Transverse colon (tissue), 4 donors: ENCODE results near the gene HAS3.

Source experiments
- CTCF ChIP-seq, 5 experiments: fragments of 200-600 bp in 3 of 5; fragments of 450-650 bp in 2 of 5; sonication (generic) in 3 of 5; IDR thresholded peaks; 1 replicate in 2 of 5; 2 replicates in 3 of 5; pipeline ENCODE4 v1.5.1; 2016 to 2017; ENCODE audit warnings: antibody characterized with exemption in 5 of 5, inconsistent platforms in 3 of 5, mild to moderate bottlenecking in 2 of 5, moderate library complexity in 1 of 5
- EP300 ChIP-seq: sonication (generic); formaldehyde crosslinking; IDR thresholded peaks from one replicate; pipeline ENCODE4 v1.6.1; 2017; ENCODE audit warnings: antibody characterized with exemption, low read depth
- POLR2A ChIP-seq: fragments of 450-650 bp; IDR thresholded peaks from one replicate; pipeline ENCODE4 v1.6.1; 2016; ENCODE audit warnings: antibody characterized with exemption, mild to moderate bottlenecking, moderate library complexity
- POLR2AphosphoS5 ChIP-seq, 3 donors: sonication (generic); formaldehyde crosslinking; IDR thresholded peaks; one replicate each; pipeline ENCODE4 v1.6.1; 2016; ENCODE audit warnings: antibody characterized with exemption in 3 of 3

DNA sequence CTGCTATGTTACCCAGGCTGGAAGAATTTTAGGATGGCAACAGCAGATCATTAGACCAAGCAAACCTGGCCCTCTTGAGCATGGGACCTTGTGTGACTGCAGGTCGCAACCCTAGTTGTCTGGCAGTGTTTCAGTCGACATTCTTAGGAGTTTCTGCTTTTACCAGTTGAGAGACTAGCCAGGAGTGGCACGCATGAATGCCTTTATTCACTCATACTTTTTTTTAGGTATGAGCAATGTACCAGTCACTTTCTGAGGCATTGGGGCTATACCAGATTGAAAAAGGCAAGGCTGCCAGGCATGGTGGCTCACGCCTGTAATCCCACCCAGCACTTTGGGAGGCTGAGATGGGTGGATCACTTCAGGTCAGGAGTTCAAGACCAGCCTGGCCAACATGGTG is 28.2 kb upstream of the HAS3 start:
- TF ChIP-seq POLR2AphosphoS5 (IDR thresholded peaks at IDR 0.05): no peak
- no peak for TF ChIP-seq EP300
- no peak for TF ChIP-seq CTCF (IDR thresholded peaks at IDR 0.05)
- no peak for TF ChIP-seq POLR2A
